GM21515 (cell line): ENCODE data around the gene S100A5.
"Not testable (repeated sequence)": the region's sequence is repeated elsewhere in the genome, so short reads cannot be mapped to it uniquely, and the experiment has no call there.

ENCODE experiments used
- ATAC-seq: cut with Tn5 transposase; IDR thresholded peaks from one replicate; pipeline ENCODE4 v1.9.1; 2021; ENCODE audit not compliant: unreplicated experiment

The S100A5 gene

GRCh38 chr1:153567621-153568366, 27.1 kb upstream of the S100A5 start:
- ATAC-seq, result no peak

GRCh38 chr1:153566414-153567371, 26.0 kb upstream of the S100A5 start:
- no peak for ATAC-seq

- no peak for ATAC-seq
Measured at GRCh38 chr1:153565529-153566374, 25.0 kb upstream of the S100A5 start, which contains the start of gene S100A2. Gene S100A2, minus strand, starts transcription at chr1:153565844. Its CDS starts 1,967 bp downstream, at chr1:153563877.

- ATAC-seq, result no peak
Measured at GRCh38 chr1:153563991-153564390, 23.3 kb upstream of the S100A5 start.

- ATAC-seq, result no peak
Measured at GRCh38 chr1:153563483-153563901, 22.8 kb upstream of the S100A5 start.

- not testable (repeated sequence) for ATAC-seq
Measured at GRCh38 chr1:153562021-153562420, 21.3 kb upstream of the S100A5 start.

- no peak for ATAC-seq
Measured at GRCh38 chr1:153561466-153561985, 20.8 kb upstream of the S100A5 start.

- ATAC-seq, result no peak
Measured at GRCh38 chr1:153560771-153561465, 20.2 kb upstream of the S100A5 start.

- no peak for ATAC-seq
Measured at GRCh38 chr1:153560241-153560640, 19.5 kb upstream of the S100A5 start.

GRCh38 chr1:153557877-153558276, 17.1 kb upstream of the S100A5 start:
- ATAC-seq, result no peak

- ATAC-seq, result no peak
Measured at GRCh38 chr1:153556348-153556747, 15.6 kb upstream of the S100A5 start.

GRCh38 chr1:153553830-153554541, 13.3 kb upstream of the S100A5 start:
- no peak for ATAC-seq

GRCh38 chr1:153553096-153553495, 12.4 kb upstream of the S100A5 start:
- ATAC-seq, result no peak

GRCh38 chr1:153552335-153552734, 11.6 kb upstream of the S100A5 start:
- ATAC-seq, result no peak

GRCh38 chr1:153550827-153551500, 10.2 kb upstream of the S100A5 start:
- no peak for ATAC-seq

- ATAC-seq, result no peak
Measured at GRCh38 chr1:153550398-153550758, 9.6 kb upstream of the S100A5 start.

GRCh38 chr1:153549741-153550397, 9.1 kb upstream of the S100A5 start:
- ATAC-seq, result no peak
